Choroid plexus epithelial cell (primary cell): ENCODE results near the gene PNKD.
"Not testable (repeated sequence)": the region's sequence is repeated elsewhere in the genome, so short reads cannot be mapped to it uniquely, and the experiment has no call there.

Experiments used
- DNase-seq: peaks from one replicate; pipeline ENCODE4 v3.0.0-alpha.2; 2010; ENCODE audit warnings: low read depth
- H3K4me3 ChIP-seq: 2 replicates; pipeline ENCODE4 v1.5.1; 2011; ENCODE audit warnings: low read depth, mild to moderate bottlenecking, control low read depth, low read length, moderate library complexity
- TF ChIP-seq, protein P1 (sequence below): conservative IDR thresholded peaks from 2 replicates; pipeline ENCODE4 v1.5.1; 2011; ENCODE audit warnings: low read depth, mild to moderate bottlenecking, control low read depth, inconsistent platforms, low read length, moderate library complexity

Gene PNKD

DNA sequence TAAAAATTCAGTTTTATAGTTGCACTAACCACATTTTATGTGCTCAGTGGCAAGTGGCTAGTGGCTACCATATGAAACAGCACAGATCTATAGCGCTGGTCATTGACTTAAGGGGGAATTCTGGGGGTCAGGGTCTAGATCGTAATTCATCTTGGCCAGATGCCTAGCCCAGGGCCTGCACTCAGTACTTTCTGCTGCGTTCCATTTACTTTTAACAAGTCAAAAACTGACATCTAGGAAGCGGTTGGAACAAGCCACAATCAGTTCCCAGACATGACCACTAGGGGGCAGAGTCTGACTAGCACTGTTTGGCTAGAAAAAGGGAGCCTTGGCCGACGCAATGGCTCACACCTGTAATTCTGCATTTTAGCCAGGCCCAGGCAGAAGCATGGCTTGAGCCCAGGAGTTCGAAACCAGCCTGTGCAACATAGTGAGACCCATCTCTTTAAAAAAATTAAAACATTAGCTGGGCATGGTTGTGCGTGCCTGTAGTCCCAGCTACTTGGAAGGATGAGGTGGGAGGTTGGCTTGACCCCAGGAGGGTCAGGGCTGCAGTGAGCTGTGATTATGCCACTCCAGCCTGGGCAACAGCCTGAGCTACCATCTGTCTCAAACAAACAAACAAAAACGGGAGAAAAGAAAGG lies 31.0 kb downstream of the PNKD start:
- TF ChIP-seq, protein P1, sequence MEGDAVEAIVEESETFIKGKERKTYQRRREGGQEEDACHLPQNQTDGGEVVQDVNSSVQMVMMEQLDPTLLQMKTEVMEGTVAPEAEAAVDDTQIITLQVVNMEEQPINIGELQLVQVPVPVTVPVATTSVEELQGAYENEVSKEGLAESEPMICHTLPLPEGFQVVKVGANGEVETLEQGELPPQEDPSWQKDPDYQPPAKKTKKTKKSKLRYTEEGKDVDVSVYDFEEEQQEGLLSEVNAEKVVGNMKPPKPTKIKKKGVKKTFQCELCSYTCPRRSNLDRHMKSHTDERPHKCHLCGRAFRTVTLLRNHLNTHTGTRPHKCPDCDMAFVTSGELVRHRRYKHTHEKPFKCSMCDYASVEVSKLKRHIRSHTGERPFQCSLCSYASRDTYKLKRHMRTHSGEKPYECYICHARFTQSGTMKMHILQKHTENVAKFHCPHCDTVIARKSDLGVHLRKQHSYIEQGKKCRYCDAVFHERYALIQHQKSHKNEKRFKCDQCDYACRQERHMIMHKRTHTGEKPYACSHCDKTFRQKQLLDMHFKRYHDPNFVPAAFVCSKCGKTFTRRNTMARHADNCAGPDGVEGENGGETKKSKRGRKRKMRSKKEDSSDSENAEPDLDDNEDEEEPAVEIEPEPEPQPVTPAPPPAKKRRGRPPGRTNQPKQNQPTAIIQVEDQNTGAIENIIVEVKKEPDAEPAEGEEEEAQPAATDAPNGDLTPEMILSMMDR: peak; percentile 95
- no peak overlapping the region for H3K4me3 ChIP-seq
- DNase-seq: peak; percentile 91

DNA sequence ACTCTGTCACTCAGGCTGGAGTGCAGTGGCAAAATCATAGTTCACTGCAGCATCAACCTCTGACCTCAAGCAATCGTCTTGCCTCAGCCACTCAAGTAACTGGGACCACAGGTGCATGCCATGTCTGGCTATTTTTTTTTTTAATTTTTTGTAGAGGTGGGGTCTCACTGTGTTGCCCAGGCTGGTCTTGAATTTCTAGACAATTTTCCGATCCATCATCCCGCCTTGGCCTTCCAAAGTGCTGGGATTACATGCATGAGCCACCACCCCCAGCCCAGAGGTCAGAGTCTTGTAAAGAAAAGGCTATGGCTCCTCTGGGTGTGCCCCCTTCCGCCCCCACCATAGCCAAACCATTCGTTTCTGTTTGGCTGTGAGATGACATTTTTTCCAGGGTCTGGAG lies 35.1 kb downstream of the PNKD start:
- TF ChIP-seq, protein P1: no peak
- no peak overlapping the region for H3K4me3 ChIP-seq
- no peak for DNase-seq

DNA sequence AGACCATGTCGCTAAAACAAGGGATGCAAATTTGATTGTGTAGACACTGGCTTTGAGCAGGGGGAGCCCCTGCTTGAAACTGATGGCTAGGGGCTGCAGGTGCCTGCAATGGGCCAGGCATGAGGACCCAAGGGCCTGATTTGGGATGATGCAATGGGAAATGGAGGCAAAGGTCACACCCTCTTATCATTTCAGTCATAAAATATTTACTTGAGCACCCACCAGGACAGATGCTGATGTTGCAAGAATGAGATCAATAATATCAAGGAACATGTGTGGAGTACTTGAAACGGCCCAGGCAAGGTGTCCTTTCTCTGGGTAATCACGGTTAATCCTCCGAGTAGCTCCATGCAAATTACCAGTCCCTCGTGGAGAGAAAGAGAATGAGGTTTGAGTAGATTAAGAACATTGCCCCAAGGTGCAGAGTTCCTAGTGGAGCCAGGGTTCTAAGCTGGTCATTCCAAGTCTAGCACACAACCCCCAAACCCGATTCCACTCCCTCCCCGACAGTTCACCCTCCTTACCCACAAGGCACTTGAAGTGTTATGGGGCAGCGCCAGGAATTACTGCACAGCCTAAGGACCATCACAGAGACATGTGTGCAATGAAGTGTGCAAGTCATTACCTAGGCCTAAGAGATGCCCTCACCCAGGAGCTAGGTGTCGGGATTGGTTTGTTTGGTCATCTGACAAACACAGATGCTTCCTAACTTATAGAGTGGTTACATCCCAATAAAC lies 36.0 kb downstream of the PNKD start:
- TF ChIP-seq, protein P1: no peak
- DNase-seq: no peak

DNA sequence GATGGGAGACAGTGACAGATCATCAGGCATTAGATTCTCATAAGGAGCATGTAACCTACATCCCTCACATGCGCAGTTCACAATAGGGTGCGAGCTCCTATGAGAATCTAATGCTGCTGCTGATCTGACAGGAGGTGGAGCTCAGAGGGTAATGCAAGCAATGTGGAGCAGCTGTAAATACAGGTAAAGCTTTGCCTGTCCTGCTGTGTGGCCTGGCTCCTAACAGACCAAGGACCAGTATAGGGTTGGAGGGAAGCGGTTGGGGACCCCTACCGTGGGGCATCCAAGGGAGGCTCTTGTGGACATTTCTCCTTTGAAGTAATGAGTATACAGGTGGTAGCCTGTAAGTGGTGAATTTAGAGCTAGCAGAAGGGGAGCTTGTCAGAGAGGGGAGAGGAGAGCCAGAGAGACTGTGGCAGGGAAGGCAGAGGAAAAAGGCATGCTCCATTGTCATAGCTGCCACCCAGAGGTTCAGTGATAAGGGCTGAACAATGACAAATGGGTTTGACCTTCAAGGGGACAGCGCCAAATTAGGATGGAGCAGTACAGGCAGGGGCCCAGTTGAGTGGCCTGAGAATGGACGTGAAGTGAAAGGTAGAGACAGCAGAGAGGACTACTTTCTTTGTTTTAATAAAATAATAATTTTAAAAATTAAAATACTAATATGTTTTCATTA lies 37.2 kb downstream of the PNKD start:
- DNase-seq: no peak
- TF ChIP-seq, protein P1: no peak
- no peak overlapping the region for H3K4me3 ChIP-seq

More for the DNA sequence above, 36.0 kb downstream of the PNKD start:
- H3K4me3 ChIP-seq: no peak overlapping the region

DNA sequence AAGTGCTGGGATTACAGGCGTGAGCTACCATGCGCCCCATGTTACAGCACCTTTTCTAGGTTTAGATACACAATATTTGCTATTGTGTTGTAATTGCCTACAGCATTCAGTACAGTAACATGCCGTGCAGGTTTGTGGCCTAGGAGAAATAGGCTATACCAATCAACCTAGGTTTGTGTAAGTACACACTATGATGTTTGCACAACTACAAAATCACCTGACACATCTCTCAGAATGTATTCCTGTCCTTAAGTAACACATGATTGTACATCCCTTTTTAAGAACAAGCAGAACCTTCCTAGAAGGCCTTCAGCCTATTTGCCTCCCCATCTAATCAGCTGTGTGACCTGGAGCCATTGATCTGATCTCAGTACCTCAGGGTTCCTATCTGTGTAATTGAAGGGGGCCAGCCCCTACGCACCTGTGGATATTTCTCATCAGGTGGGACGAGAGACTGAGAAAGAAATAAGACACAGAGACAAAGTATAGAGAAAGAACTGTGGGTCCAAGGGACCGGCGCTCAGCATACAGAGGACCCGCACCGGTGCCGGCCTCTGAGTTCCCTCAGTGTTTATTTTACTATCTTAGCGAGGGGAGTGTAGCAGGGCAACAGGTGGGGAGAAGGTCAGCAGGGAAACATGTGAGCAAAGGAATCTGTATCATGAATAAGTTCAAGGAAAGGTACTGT lies 40.7 kb downstream of the PNKD start:
- no peak overlapping the region for H3K4me3 ChIP-seq
- TF ChIP-seq, protein P1: no peak
- DNase-seq: no peak

DNA sequence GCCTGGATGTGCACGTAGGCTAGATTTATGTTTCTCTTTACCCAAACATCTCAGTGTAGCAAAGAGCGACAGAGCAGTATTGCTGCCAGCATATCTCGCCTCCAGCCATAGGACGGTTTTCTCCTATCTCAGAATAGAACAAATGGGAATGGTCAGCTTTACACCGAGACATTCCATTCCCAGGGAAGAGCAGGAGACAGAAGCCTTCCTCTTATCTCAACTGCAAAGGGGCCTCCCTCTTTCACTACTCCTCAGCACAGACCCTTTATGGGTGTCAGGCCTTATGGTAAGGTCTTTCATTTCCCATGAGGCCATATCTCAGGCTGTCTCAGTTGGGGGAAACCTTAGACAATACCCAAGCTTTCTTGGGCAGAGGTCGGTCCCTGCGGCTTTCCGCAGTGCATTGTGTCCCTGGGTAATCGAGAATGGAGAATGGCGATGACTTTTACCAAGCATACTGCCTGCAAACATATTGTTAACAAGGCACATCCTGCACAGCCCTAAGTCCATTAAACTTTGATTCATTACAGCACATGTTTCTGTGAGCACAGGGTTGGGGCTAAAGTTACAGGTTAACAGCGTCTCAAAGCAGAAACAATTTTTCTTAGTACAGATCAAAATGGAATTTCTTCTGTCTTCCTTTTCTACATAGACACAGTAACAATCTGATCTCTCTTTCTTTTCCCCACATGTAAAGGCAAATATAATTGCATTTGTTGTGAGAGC lies 41.4 kb downstream of the PNKD start:
- DNase-seq: not testable (repeated sequence)

More for the DNA sequence above, 41.4 kb downstream of the PNKD start:
- H3K4me3 ChIP-seq: not testable (repeated sequence)
